GM18861 (cell line): ENCODE results near the gene ANKRD36C.
"Not testable (repeated sequence)": the region's sequence is repeated elsewhere in the genome, so short reads cannot be mapped to it uniquely, and the experiment has no call there.

Experiments
- ATAC-seq: cut with Tn5 transposase; IDR thresholded peaks from one replicate; pipeline ENCODE4 v1.9.1; 2021; ENCODE audit not compliant: unreplicated experiment

Gene ANKRD36C

DNA sequence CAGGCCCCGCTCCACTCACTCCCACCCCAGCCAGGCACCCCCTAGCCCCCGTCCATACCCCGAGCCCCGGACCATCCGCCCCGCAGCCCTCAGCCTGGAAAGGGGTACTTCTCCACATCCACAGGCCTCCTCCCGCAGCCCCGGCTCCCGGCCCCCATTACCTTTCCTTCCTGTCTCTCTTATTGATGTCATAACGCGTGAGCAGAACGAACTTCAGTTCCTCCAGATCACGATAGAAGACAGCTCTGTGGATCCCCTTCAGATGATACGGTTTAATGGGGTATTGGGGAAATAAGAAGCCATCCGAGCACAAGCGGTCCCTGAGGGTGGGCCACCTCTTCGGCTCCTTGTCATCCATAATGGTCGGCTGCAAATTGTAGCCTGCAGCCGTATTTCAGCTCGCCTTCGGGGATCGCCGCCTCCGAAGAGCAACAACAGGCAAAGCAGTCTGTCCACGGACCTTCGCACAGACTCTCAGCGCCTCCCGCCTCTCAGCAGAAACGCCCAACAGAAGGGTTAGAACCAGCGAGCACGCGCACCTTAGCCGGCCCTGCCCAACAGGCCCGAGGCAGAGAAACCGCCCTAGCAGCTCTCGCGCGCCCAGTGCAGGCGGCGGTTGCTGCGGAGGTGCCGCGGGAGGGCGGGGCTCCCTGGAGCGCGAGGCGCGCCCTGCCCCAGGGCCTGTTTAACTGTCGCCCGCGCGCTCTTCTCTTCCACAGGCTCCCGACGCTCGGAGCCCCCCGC, at the start of gene ANKRD36C:
TSS of gene ANKRD36C (minus strand) at position 474 of the 744 bp plus-strand sequence. CDS start at position 358, 116 bp downstream.
- ATAC-seq: peak; percentile 77

DNA sequence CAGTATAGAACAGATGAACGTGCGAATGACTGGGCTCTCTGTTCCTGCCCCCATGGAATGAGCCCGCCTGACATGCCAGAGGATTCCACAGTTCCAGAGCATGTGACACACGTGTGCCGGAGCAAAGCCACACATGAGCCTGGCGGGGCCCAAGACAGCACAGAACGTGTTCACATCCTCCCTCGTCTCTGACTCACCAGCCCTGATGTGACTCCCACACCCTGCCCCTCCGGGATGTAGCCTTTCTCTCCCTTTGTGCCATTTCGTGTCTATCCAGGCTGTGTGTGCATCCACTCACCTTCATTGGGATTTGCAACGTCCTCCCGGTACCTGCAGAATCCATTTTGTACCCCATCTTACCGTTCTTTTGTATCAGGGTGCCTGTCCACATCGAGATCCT, 43.9 kb upstream of the ANKRD36C start:
- not testable (repeated sequence) for ATAC-seq

DNA sequence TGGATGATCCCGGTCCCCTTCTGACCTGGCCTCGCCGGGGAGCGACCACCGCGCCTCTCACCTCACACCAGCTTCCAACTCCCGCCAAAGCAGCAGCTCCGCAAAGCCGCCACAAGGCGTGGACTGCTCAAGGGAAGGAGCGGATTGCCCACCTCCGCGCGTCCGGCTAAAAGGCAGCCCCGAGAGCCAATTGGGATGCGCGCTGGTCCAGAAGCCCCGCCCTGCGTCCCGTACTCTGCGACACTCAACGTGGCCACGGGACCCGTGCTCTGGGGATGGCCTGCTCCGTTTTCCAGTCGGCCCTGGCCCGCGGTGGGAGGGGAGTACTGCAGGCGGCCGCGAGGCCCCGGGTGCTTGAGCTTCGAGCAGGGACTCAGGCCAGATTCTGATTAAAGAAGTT, 43.2 kb upstream of the ANKRD36C start, which contains the start of gene GPAT2:
TSS of gene GPAT2 (minus strand) at position 125 of the 400 bp plus-strand sequence. CDS start 2,557 bp downstream, outside the sequence.
- ATAC-seq: not testable (repeated sequence)

DNA sequence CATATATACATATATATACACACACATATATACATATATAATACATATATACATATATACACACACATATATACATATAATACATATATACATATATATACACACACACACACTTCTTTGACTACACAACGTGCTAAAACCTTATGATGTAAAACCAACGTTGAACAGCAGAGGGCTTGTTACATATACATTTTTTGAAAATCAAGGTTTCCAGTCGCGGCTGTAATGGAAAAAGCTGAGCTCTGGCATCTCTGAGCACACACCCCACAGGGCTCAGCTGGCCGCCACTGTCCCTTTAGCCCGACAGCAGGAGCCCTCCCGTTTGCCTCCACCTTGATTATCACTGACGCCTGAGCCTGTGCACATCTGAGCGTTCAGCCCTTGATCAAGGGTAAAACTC, 42.4 kb upstream of the ANKRD36C start:
- not testable (repeated sequence) for ATAC-seq

DNA sequence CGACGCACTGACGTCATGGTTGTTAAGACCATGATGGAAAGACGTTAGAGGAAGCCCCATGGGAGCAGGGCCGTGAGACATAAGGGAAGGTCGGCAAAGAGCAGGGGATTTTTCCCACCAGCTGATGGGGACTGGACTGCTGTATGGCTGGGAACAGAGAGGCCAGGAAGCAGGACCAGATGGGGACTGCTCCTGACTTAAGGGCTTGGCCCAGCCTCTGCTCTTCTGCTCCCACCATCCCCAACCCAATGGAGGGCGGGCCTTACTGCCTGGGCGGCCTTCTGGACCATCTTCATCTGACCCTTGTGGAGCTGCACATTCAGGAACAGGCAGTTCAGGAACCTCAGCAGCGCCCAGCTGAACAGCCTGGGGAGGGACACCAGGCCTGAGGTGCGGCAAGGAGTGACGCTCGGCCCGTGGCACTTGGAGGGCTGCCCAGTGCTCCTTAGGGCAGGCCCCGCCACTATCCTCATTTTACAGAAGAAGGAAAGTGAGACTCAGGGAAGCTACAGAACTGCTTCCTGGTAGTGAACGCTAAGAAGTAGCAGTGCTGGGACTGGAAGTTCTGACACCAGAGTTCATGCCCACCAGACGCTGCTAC, 36.2 kb upstream of the ANKRD36C start:
- ATAC-seq: not testable (repeated sequence)

DNA sequence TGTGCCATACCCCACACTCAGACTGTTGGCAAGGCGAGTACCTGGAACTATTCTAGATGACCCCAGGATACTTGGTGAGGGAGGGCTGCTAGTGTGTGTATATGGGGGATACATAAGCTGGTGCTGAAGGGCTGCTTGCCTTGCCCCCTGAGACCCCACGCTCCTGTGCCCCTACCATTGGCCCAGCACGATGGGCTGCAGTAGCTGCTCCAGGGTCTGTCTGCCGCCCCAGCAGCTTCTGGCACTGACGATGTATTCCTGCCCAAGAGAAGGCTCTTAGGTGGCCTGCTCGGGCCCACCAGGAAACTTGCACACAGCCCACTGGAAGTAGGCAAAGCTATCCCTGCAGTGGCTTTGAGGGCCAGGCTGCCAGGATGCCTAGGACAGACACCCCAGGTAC, 34.1 kb upstream of the ANKRD36C start:
- ATAC-seq: not testable (repeated sequence)

DNA sequence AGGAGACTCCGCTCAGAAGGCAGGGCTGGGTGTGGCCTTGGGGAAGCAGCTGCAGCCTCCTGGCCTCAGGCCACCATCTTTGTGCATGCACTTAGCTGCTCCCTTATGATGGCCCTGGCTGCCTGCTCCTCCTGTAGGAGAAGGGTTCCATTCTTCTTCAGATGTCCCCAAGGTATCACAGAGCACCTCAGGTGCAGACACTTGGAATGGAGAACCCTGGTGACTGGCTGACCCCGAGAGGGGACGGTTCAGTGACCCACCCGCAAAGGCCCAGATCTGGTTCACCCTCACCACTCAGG, 33.5 kb upstream of the ANKRD36C start:
- no peak for ATAC-seq

DNA sequence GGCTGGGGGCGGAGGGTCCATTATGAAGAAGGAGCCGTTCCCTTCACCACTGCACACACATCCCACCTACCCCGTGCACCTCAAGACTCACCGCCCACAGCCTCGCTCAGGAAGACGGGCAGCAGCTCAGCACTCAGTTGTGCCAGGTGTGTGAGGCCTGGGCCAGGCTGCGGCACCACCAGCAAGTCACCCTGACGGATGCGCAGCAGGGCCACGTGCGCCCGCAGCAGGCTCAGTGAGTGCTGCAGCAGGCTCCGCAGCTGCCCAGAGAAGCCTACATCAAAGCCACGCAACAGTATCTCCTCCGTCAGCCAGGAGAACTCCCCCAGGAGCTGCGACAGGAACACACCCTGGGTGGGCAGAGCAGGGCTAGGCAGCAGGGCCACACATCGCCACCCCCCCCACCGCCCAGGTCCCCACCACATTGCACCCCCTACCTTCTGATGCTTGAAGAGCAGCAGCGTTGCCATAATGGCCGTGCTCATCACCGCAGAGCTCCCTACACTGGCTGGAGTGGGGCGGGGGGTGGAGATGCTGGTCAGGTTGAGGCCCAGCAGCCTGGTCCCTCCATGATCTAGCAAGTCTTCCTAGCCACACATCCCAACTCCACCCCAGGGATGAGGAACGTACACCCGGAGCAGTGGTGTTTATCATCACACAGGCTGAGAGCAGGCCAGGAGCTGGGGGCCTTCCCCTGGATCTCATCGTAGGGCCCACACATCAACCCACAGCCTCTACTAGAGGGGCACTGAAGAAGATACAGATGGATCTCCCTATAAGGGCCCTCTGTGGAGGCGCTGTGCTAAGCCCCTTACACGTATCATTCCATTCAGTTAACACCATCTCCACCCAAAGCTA, 32.9 kb upstream of the ANKRD36C start:
- no peak for ATAC-seq

DNA sequence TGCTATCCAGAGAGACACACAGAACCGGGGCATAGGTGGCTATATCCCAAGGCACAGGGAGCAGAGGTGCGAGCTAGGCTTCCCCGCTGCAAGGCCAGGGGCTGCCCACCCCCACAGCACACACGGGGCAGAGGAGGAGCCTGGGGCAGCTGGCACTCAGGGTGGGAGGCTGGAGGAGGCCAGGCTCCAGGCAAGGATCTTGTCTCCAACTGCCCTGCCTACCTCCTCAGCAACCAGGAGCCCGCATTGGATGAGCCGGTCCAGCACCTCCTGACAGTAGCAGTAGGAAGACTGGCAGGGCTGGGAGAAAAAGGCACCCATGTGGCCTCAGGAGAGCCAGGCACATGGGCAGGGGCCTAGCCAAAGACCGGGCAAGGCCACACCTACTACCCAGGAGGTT, 32.1 kb upstream of the ANKRD36C start:
- ATAC-seq: not testable (repeated sequence)

DNA sequence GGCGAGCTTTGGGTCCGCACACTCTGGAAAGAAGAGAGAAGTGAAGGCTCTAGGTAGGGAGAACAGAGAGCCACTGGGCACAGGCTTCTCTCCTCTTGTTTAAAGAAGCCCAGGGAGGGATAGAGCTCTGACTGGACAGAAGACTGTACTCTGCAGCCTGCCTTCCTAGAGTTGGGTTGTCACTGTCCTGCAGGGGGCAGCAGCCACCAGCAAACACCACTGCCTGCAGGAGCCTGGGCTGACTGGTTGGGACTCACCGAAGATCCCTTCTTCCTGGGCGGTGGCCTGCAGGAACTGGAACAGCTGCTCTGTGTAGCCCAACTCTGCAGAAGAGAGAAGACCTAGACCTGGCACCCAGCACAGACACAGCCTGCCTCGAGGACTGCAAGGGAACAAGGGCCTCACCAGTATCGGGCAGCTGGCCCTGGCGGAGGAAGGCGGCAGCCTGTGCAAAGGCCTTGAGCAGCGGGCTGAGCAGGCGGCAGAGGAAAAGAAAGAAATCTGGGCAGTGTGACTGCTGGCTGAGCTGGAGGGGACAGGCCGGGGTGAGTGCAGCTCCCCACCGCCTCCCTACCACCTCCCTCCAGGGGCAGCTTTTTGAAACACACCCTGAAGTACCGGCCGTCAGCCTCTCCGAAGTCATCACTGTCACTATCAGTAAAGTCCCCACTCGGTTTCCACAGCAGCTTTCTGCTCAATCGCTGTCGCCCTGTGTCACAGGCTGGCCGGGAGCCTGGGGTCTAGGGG, 31.2 kb upstream of the ANKRD36C start:
- ATAC-seq: peak; percentile 76

DNA sequence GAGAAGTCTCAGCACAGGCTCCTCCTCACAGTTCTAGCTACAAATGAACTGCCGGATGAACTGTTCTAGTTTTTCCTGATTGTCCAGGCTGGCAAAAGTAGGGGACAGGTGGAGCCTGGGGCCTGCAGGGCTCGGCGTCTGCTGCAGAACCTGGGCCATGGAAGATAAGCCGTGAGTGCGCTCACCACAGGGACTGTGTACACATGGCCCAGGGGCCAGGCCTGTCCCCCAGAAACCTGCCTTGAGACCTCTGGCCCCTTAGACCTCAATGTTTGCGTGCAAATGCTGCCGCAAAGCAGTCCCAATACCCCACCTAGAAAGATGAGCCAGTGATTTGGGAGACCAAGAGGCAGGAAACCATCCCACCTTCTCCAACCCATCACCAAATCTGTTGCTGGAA, 30.5 kb upstream of the ANKRD36C start:
- ATAC-seq: not testable (repeated sequence)

DNA sequence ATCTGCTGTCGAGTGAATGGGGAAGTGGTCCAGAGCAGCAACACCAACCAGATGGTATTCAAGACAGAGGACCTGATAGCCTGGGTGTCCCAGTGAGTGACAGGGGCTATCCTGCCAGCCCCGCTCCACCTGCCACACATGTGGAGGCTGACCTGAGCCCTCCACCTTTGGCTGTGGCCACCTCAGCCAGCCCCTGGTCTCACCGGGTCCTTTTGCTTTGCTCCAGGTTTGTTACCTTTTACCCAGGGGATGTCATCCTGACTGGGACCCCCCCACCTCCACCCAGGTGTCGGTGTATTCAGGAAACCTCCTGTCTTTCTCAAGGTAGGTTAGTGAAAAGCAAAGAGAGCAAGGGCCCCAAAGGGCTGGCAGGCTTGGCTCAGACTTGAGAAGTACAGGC, 29.5 kb upstream of the ANKRD36C start:
- ATAC-seq: not testable (repeated sequence)

DNA sequence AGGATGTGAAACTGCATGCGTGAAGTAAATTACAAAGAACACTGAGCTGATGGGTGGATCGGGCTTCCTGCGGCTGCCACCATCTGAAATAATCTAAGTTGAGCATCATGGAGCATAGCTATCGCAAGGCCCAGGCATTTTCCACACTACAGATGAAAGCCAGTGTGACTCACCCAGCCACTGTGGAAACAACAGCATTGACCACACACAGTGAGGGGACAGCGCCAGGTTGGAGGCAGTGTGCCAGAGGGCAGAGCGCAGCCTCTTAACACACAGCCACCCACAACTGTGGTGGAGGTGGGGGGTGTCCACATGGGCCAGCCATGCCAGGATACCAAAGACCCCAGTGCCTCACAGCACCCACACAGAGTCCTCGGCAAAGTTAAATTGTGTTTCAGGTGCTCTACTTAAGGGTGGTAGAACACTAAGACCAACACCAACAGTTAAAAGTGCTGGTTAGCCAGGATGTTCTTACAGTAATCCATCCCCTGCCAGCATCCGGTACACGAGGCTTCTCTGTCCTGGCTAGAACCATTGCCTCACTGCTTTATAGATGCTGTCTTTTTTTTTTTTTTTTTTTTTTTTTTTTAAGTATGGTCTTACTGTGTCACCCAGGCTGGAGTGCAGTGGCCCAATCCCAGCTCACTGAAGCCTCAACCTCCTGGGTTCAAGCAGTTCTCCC, 28.4 kb upstream of the ANKRD36C start:
- ATAC-seq: not testable (repeated sequence)

DNA sequence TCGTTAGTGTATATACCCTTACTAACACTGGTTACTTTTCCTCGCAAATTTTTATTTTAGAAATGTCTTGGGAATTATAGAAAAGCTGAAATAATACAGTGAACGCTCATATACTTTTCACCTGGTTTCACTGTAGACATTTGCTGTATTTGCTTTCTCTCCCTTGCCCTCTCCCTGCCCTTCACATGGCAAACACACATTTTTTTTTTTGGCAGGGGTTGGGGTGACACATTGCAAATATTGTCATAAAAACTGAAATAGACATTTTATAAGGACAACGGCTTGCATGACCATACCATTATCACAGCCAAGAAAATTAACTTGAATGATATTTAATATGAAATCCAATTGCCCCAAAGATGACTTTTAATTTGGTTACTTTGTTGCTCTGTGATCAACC, 24.7 kb upstream of the ANKRD36C start:
- not testable (repeated sequence) for ATAC-seq

DNA sequence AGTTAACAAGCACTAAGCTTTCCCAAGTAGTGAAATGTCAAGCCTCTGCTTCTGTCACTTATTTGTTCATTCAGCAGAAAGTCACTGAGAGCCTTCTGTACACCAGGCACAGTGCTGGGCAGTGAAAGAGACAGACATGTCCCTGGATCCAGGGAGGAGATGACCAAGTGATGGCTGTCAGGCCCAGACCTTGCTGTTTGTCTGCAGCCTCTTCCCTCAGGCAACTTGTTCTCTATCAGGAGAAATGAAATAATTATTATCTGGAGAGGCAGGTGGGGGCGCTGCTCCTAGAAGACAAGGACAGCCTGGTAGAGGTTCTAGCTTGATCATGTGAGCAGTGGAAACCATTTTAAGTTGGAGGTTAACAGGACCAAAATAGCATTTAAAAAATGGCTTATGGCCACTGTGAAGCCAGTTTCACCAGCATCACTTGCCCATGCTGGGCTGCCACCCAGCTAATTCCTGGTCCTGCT, 21.2 kb upstream of the ANKRD36C start:
- ATAC-seq: not testable (repeated sequence)

DNA sequence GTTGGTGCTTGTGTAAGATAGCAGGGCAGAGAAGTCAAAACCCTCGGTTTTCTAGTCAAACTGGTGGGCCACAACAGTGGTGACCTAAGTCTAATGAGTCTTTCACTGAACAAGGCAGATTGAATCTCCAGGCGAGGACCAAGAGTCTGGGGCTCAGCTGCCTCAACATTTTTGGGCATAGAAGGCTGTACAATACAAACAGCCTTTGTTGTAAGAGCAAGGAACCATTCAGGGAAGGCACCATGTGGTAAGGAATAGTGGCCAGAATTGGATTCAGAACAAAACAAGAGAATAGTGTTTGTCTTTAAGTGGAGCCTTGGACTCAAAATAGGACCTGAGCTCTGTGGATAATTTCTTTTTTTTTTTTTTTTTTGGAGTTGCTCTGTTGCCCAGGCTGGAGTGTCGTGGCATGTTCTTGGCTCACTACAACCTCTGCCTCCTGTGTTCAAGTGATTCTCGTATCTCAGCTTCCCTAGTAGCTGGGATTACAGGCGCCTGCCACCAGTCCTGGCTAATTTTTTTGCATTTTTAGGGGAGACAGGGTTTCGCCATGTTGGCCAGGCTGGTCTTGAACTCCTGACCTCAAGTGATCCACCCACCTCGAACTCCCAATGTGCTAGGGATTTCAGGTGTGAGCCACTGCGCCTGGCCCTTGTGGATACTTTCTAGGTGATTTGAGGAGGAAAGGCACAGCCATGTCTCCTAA, 20.6 kb upstream of the ANKRD36C start:
- ATAC-seq: not testable (repeated sequence)

DNA sequence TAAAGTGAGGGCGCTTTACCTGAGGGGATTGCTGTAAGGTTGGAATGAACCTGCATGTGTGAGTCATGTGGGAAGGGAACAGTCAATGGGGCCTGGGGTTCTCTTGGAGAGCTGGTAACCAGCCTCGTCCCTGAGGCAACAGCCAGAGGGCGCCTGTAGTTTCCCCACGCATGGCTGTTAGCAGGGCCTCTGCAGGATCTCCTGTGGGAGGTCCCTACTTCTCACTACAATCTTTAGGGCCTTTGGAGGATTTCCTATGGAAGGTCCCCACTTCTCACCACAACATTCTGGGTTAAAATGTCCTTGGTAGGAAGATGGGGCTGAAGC, 19.5 kb upstream of the ANKRD36C start:
- not testable (repeated sequence) for ATAC-seq

DNA sequence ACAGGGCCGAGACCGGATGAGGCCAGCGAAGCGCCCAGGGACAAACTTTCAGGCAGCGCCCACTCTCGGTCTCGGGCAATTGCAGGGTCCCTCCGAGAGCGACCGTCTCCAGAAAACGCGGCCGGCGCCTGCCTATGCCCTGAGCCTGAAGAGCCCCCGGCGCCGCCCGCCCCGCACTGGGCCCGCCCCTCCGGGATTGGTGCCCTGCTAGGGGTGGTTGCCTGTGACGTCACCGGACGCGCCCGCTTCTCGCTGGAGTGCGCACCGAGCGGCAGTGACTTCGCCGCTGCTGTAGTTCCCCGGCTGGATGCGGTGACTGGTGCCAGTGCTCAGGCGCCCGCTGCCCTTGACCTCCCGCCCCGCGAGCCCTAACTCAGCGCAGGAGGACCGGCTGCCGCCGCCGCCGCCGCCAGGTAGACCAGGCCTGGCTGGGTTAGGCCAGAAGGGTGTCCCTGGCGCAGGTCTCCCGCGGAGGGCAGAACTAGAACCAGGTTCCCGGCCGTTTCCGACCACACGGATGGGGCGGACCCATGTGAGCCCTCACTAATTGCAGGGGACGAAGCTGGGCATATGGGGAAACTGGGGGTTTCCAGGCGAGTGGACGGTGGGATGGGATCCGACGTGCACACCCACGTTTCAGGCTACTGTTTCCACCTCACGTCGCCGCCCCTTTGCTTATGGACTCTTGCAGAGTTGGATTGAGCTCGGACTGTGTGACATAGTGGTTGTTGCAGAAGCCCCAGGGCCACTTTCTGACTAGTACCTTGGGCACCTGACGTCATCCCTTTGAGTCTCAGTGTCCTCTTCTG, 18.9 kb upstream of the ANKRD36C start:
- ATAC-seq: peak; percentile 92

DNA sequence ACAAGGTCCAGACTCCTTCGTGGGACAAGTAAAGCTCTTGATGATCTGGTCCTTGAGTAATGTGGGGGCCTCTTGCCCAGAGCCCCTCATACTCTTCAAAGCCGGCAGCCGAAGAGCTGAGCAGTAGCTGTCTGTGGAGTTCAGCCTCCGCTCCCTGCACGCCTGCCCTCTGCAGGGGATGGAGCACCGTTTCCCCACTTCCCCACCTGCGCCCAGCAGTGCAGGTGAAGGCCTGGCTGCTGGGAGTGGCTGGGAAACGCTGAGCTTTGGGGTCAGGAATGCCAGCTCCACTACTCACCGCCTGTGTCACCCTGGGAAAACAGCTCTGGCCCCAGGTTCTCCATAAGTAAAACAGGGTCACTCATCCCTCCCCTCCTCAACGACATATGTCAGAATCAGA, 18.2 kb upstream of the ANKRD36C start:
- ATAC-seq: not testable (repeated sequence)
